K562 (cell line): ENCODE data around the gene OR2V2. TPM values are rescaled to one million over a fixed set of nuclear protein-coding genes. Genes with fewer than 3 reads are reported as not detected.

Source experiments
- ATF1 ChIP-seq, 2 experiments: fragments of 450-650 bp in 1 of 2; IDR thresholded peaks; 2 replicates each; pipeline ENCODE4 v1.6.1; 2016; ENCODE audit warnings: missing compliant biosample characterization in 1 of 2, missing genetic modification characterization in 1 of 2
- BHLHE40 ChIP-seq: IDR thresholded peaks from 2 replicates; pipeline ENCODE4 v1.6.1; 2011; ENCODE audit warnings: low read length, improper control_type of control experiment
- CAMTA2 ChIP-seq: fragments of 250-450 bp; sonication (Bioruptor Pico); conservative IDR thresholded peaks from 2 replicates; pipeline ENCODE4 v1.5.1; 2022
- CBFA2T3 ChIP-seq: fragments of 450-650 bp; IDR thresholded peaks from 2 replicates; pipeline ENCODE4 v1.6.1; 2017
- CGGBP1 ChIP-seq: fragments of 250-450 bp; sonication (Bioruptor Pico); IDR thresholded peaks from 2 replicates; pipeline ENCODE4 v1.9.0; 2021; ENCODE audit warnings: mild to moderate bottlenecking
- CTCFL ChIP-seq: IDR thresholded peaks from 2 replicates; pipeline ENCODE4 v1.6.1; 2011; ENCODE audit warnings: borderline replicate concordance, low read depth, mild to moderate bottlenecking, moderate library complexity, low read length; ENCODE audit not compliant: insufficient read depth, poor library complexity, severe bottlenecking
- DLX4 ChIP-seq: fragments of 250-450 bp; sonication (Bioruptor Pico); IDR thresholded peaks from 2 replicates; pipeline ENCODE4 v1.6.1; 2021; ENCODE audit warnings: mild to moderate bottlenecking
- ELF1 ChIP-seq: fragments of 200-800 bp; sonication (Bioruptor generic); IDR thresholded peaks from 2 replicates; pipeline ENCODE4 v1.6.1; 2016; ENCODE audit warnings: missing genetic modification characterization, missing compliant biosample characterization
- MAX ChIP-seq: sonication (generic); formaldehyde crosslinking; IDR thresholded peaks from 2 replicates; pipeline ENCODE4 v1.9.0; 2022; ENCODE audit warnings: mild to moderate bottlenecking, missing genetic modification reagents
- MTA3 ChIP-seq: fragments of 450-650 bp; formaldehyde crosslinking; IDR thresholded peaks from 2 replicates; pipeline ENCODE4 v1.6.1; 2017; ENCODE audit warnings: mild to moderate bottlenecking, borderline replicate concordance
- NBN ChIP-seq: fragments of 450-650 bp; IDR thresholded peaks from 2 replicates; pipeline ENCODE4 v1.6.1; 2016; ENCODE audit warnings: low read depth, mild to moderate bottlenecking
- NFIX ChIP-seq: fragments of 250-450 bp; sonication (Bioruptor Pico); IDR thresholded peaks from 2 replicates; pipeline ENCODE4 v1.4.0; 2020; ENCODE audit warnings: low read depth, mild to moderate bottlenecking, moderate library complexity
- NRF1 ChIP-seq, 2 experiments: fragments of 450-650 bp; IDR thresholded peaks in 1 of 2; conservative IDR thresholded peaks in 1 of 2; 2 replicates each; pipeline ENCODE4 v1.6.1; 2014; ENCODE audit warnings: mild to moderate bottlenecking in 2 of 2
- SMARCE1 ChIP-seq: fragments of 450-650 bp; IDR thresholded peaks from 2 replicates; pipeline ENCODE4 v1.7.1; 2016; ENCODE audit warnings: mild to moderate bottlenecking
- USF1 ChIP-seq: sonication (generic); formaldehyde crosslinking; IDR thresholded peaks from 2 replicates; pipeline ENCODE4 v1.9.0; 2022; ENCODE audit warnings: mild to moderate bottlenecking, missing genetic modification reagents
- ZBTB33 ChIP-seq: sonication (generic); formaldehyde crosslinking; IDR thresholded peaks from 2 replicates; pipeline ENCODE4 v1.8.1; 2023; ENCODE audit warnings: mild to moderate bottlenecking, missing genetic modification reagents
- ZKSCAN1 ChIP-seq: fragments of 150-350 bp; IDR thresholded peaks from 2 replicates; pipeline ENCODE4 v1.6.1; 2016; ENCODE audit warnings: low read depth, low read length
- ZNF12 ChIP-seq: sonication (generic); formaldehyde crosslinking; IDR thresholded peaks from 2 replicates; pipeline ENCODE4 v1.4.0; 2020; ENCODE audit warnings: mild to moderate bottlenecking, missing genetic modification reagents
- ZNF224 ChIP-seq: sonication (generic); formaldehyde crosslinking; IDR thresholded peaks from 2 replicates; pipeline ENCODE4 v1.8.0; 2022; ENCODE audit warnings: mild to moderate bottlenecking, missing genetic modification reagents
- ZNF277 ChIP-seq: fragments of 250-450 bp; sonication (Bioruptor Pico); IDR thresholded peaks from 2 replicates; pipeline ENCODE4 v1.8.0; 2022; ENCODE audit warnings: inconsistent platforms, mild to moderate bottlenecking, moderate library complexity, borderline replicate concordance
- ZNF717 ChIP-seq: fragments of 250-450 bp; sonication (Bioruptor Pico); IDR thresholded peaks from 2 replicates; pipeline ENCODE4 v1.5.0; 2021
- polyA plus RNA-seq, 8 experiments: library from polyadenylated mRNA; depleted of rRNA in 4 of 8; stranded (reverse) in 5 of 8; unstranded in 3 of 8; fragments of >200 nt; fragmentation: Nextera tagmentation in 2 of 8; fragmentation: Illumina TruSeq in 1 of 8; extraction: Ambion mirVana in 2 of 8; extraction: Trizol in 1 of 8; gene quantifications; 2 replicates each; pipeline versions ENCODE4 v1.2.1 to v1.2.3, GENCODE V29; 2011 to 2014; ENCODE audit warnings: inconsistent platforms in 1 of 8, missing spikeins in 1 of 8
- total RNA-seq, 7 experiments: library from RNA; depleted of rRNA in 6 of 7; stranded (reverse); fragments of >200 nt in 6 of 7; fragmentation: Illumina TruSeq in 2 of 7; extraction: Trizol in 2 of 7; gene quantifications; 2 replicates each; pipeline versions ENCODE4 v1.2.1 to v1.2.3, GENCODE V29; 2011 to 2021; ENCODE audit warnings: low replicate concordance in 1 of 7

OR2V2 gene
- total and polyA plus RNA-seq, 9 of the 15 experiments (the other 6 are each of a cell fraction or from before 2014, with no cell fraction given), result 0.01 TPM; not detected in 8

GRCh38 chr5:181187500-181188213 is 40.3 kb downstream of the OR2V2 start (continued):
- TF ChIP-seq ATF1 (CRISPR knock-in tag; IDR thresholded peaks at IDR 0.05) (no peak), ATF1 (tag; IDR thresholded peaks at IDR 0.05) (no peak; the same call in 1 of the 2 replicates), ZBTB33 (CRISPR knock-in tag) (peak; percentile 61), ZNF277 (no peak), MAX (CRISPR knock-in tag) (peak; percentile 33; the same call in 1 of the 2 replicates), ELF1 (tag) (no peak), MTA3 (0 out of 2 replicates have a peak, but pooled peaks have one; percentile 66), ZNF12 (no peak), BHLHE40 (peak; percentile 33; the same call in 1 of the 2 replicates), SMARCE1 (peak; percentile 38; the same call in 1 of the 2 replicates), CBFA2T3 (peak; percentile 33), USF1 (peak; percentile 31; the same call in 1 of the 2 replicates), ZKSCAN1 (no peak; the same call in none of the 2 replicates), NRF1 (conservative IDR thresholded peaks at IDR 0.05 in 1 of 2, IDR thresholded peaks at IDR 0.05 in 1 of 2) (peak in 1 of 2 experiments; percentile 28; a peak in 2 of 4 replicates), ZNF717 (CRISPR knock-in tag) (no peak), CAMTA2 (CRISPR knock-in tag) (no peak), NFIX (CRISPR knock-in tag) (no peak), ZNF224 (no peak), DLX4 (CRISPR knock-in tag) (no peak), CTCFL (no peak), CGGBP1 (CRISPR knock-in tag) (no peak), NBN (peak; percentile 30; the same call in 1 of the 2 replicates)
